GM19468 (cell line): ENCODE data around the gene CMBL.

Experiments
- ATAC-seq: cut with Tn5 transposase; IDR thresholded peaks from one replicate; pipeline ENCODE4 v1.9.1; 2021; ENCODE audit warnings: mild to moderate bottlenecking, moderate library complexity, moderate number of reproducible peaks; ENCODE audit not compliant: unreplicated experiment; ENCODE audit errors: extremely low read depth

Gene CMBL

DNA sequence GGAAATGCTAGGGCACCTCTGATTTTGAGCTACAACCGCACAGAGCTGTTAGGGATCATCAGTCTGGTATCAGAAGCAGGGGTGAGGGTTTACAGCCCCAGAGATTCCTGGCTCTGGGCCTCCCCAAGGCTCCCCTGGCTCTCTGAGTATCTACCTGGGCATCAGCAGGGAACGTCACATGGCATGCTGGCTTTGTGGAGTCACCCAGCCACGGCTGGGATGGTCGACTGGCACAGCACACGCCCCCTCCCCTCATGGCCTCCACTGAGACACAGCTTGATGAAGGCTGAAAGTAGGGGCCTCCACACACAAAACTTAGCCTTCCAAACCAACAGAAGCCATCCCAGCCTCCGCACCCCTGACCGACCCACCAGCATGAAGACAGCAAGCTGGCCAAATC, 74.7 kb downstream of the CMBL start:
- ATAC-seq = no peak

DNA sequence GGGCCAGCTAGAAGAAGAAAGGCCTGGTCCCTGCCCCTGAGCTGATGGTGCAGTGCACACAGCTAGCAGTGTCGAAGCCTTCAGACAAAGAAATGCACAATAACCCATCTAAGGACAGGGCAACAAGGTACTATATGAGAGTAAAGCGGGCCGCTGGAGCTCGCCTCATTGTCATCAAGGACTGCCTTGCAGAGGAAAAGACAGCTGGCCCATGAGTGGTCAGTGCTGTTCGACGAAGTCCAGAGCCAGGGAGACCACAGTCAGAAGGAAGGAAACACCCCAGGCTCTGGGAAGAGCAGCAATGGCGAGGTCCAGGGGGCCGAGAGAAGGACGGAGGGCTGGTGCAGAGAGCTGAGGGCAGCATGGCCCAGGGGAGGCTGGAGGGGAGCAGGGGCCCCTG, 75.3 kb downstream of the CMBL start:
- ATAC-seq = no peak

DNA sequence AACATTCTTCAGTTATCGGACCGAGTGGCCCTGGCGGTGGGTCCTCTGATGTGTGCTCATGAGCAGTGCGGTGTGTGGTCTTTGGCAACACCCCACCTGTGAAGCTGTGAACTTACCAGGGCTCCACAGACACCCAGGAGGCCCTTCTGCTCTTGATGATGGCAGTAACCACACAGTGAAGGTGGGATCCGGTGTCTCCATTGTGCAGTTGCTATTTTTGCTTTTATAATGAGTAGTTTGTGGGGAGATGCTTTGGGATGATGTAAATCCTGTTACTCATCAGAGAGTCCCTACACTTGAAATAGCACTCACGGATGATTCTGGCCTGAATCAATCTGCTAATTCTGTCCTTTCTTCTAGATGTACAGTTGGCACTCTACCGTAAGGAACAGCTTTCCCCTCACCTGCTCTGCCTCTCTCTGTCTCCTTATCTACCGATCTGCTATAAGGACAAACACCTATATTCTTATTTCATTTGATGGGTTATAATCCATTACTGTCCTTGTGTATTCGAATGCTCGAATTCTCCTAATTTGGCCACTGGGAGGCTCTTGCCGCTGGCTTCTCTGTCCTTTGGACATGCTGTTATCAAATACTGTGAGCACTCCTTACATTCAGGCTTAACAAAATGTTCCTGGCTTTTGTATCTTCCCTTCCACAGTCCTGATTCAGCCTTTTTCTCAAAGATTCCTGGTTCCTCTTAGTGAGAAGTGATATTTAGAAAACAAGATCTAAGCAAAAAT, 78.2 kb downstream of the CMBL start:
- no peak for ATAC-seq

DNA sequence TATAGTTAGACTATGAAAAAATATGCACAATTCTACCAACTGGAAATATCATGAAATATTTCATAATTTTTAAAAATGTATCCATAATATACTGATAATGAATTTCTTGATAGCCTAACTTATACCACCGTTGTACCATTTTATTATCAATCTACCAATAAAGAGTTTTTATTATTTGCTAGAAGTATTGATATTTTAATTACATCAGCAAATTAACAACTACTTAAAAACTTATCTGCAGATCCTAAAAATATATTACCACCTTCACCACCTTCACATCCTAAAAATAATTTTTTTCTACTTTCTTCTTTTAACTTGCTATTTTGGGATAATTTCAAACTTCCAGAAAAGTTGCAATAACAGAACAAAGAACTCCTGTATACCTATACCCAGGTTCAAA, 79.4 kb downstream of the CMBL start:
- no peak for ATAC-seq
